SK-N-SH treated with all-trans-retinoic acid at 6 μM for 48 hours (cell line): ENCODE data around the gene PLPPR4.

Source experiments
- CSDC2 ChIP-seq: fragments of 250-450 bp; sonication (Bioruptor Pico); IDR thresholded peaks from 2 replicates; pipeline ENCODE4 v1.5.0; 2020; ENCODE audit warnings: mild to moderate bottlenecking, moderate library complexity
- ESRRG ChIP-seq: fragments of 250-450 bp; sonication (Bioruptor Pico); IDR thresholded peaks from 2 replicates; pipeline ENCODE4 v1.6.1; 2021; ENCODE audit warnings: mild to moderate bottlenecking
- GLIS3 ChIP-seq: fragments of 250-450 bp; sonication (Bioruptor Pico); IDR thresholded peaks from 2 replicates; pipeline ENCODE4 v1.5.0; 2020; ENCODE audit warnings: mild to moderate bottlenecking, moderate library complexity
- PPARA ChIP-seq: fragments of 250-450 bp; sonication (Bioruptor Pico); IDR thresholded peaks from 2 replicates; pipeline ENCODE4 v1.5.0; 2020; ENCODE audit warnings: mild to moderate bottlenecking, borderline replicate concordance
- TCF4 ChIP-seq: fragments of 250-450 bp; sonication (Bioruptor Pico); IDR thresholded peaks from 2 replicates; pipeline ENCODE4 v1.8.0; 2021; ENCODE audit warnings: mild to moderate bottlenecking, moderate library complexity, borderline replicate concordance
- TOX ChIP-seq: fragments of 250-450 bp; sonication (Bioruptor Pico); IDR thresholded peaks from 2 replicates; pipeline ENCODE4 v1.8.0; 2021; ENCODE audit warnings: mild to moderate bottlenecking, moderate library complexity, borderline replicate concordance
- ZC3H10 ChIP-seq: fragments of 250-450 bp; sonication (Bioruptor Pico); IDR thresholded peaks from 2 replicates; pipeline ENCODE4 v1.5.1; 2021; ENCODE audit warnings: mild to moderate bottlenecking, moderate library complexity
- ZFP30 ChIP-seq: fragments of 450-650 bp; formaldehyde crosslinking; IDR thresholded peaks from 2 replicates; pipeline ENCODE4 v1.5.0; 2022; ENCODE audit warnings: mild to moderate bottlenecking, moderate library complexity
- ZNF565 ChIP-seq: fragments of 450-650 bp; formaldehyde crosslinking; conservative IDR thresholded peaks from 2 replicates; pipeline ENCODE4 v1.5.0; 2020; ENCODE audit warnings: low read depth, mild to moderate bottlenecking, moderate library complexity
- ZNF70 ChIP-seq: fragments of 450-650 bp; formaldehyde crosslinking; IDR thresholded peaks from 2 replicates; pipeline ENCODE4 v1.5.0; 2020; ENCODE audit warnings: mild to moderate bottlenecking, moderate library complexity
- ZNF8 ChIP-seq: fragments of 450-650 bp; formaldehyde crosslinking; IDR thresholded peaks from 2 replicates; pipeline ENCODE4 v1.5.0; 2020; ENCODE audit warnings: mild to moderate bottlenecking, moderate library complexity
- TF ChIP-seq, protein P1 (sequence below): fragments of 250-450 bp; sonication (Bioruptor Pico); IDR thresholded peaks from 2 replicates; pipeline ENCODE4 v1.5.1; 2020; ENCODE audit warnings: low read depth, mild to moderate bottlenecking, moderate library complexity
- TF ChIP-seq, protein P2 (sequence below): fragments of 250-450 bp; sonication (Bioruptor Pico); IDR thresholded peaks from 2 replicates; pipeline ENCODE4 v1.8.0; 2020; ENCODE audit warnings: mild to moderate bottlenecking, moderate library complexity, borderline replicate concordance
- TF ChIP-seq, protein P3 (sequence below): fragments of 250-450 bp; sonication (Bioruptor Pico); IDR thresholded peaks from 2 replicates; pipeline ENCODE4 v1.5.1; 2021; ENCODE audit warnings: mild to moderate bottlenecking, moderate library complexity

DNA sequence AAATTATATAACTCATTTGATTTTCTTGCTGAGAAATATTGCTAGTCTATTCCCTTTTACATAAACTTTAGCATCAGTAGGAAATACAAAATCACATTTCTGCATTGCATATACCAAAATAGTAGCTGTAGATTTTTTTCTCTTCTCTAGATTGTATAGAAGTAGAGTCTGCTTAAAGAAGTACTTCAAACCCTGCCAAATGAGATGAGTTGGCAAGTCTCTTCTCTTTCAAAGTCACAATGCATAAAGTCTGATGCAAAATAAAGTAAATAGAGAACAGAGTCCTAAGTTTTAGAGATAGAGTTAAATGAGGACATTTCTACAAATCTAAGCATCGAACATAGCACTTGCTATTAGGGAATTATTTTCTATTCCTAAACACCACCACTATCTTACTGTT, 6.4 kb downstream of the PLPPR4 start:
- TF ChIP-seq TOX (no peak), TCF4 (CRISPR knock-in tag) (no peak), PPARA (CRISPR knock-in tag) (no peak), CSDC2 (CRISPR knock-in tag) (no peak), ZFP30 (CRISPR knock-in tag) (no peak), ZNF565 (no peak), ZNF70 (CRISPR knock-in tag) (no peak), ESRRG (CRISPR knock-in tag) (no peak), ZNF8 (CRISPR knock-in tag) (no peak), ZC3H10 (CRISPR knock-in tag) (no peak), GLIS3 (CRISPR knock-in tag) (no peak)
- TF ChIP-seq, protein P1, sequence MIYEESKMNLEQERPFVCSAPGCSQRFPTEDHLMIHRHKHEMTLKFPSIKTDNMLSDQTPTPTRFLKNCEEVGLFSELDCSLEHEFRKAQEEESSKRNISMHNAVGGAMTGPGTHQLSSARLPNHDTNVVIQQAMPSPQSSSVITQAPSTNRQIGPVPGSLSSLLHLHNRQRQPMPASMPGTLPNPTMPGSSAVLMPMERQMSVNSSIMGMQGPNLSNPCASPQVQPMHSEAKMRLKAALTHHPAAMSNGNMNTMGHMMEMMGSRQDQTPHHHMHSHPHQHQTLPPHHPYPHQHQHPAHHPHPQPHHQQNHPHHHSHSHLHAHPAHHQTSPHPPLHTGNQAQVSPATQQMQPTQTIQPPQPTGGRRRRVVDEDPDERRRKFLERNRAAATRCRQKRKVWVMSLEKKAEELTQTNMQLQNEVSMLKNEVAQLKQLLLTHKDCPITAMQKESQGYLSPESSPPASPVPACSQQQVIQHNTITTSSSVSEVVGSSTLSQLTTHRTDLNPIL (CRISPR knock-in tag), result no peak
- TF ChIP-seq, protein P2, sequence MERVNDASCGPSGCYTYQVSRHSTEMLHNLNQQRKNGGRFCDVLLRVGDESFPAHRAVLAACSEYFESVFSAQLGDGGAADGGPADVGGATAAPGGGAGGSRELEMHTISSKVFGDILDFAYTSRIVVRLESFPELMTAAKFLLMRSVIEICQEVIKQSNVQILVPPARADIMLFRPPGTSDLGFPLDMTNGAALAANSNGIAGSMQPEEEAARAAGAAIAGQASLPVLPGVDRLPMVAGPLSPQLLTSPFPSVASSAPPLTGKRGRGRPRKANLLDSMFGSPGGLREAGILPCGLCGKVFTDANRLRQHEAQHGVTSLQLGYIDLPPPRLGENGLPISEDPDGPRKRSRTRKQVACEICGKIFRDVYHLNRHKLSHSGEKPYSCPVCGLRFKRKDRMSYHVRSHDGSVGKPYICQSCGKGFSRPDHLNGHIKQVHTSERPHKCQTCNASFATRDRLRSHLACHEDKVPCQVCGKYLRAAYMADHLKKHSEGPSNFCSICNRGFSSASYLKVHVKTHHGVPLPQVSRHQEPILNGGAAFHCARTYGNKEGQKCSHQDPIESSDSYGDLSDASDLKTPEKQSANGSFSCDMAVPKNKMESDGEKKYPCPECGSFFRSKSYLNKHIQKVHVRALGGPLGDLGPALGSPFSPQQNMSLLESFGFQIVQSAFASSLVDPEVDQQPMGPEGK (CRISPR knock-in tag), result no peak
- TF ChIP-seq, protein P3, sequence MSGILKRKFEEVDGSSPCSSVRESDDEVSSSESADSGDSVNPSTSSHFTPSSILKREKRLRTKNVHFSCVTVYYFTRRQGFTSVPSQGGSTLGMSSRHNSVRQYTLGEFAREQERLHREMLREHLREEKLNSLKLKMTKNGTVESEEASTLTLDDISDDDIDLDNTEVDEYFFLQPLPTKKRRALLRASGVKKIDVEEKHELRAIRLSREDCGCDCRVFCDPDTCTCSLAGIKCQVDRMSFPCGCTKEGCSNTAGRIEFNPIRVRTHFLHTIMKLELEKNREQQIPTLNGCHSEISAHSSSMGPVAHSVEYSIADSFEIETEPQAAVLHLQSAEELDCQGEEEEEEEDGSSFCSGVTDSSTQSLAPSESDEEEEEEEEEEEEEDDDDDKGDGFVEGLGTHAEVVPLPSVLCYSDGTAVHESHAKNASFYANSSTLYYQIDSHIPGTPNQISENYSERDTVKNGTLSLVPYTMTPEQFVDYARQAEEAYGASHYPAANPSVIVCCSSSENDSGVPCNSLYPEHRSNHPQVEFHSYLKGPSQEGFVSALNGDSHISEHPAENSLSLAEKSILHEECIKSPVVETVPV, result no peak
